Neural progenitor cell (in vitro differentiated cells): ENCODE results near the gene EHBP1. TPM values are rescaled to one million over a fixed set of nuclear protein-coding genes. Genes with fewer than 3 reads are reported as not detected.

Experiments used
- DNase-seq: peaks from one replicate; pipeline ENCODE4 v3.0.0-alpha.2; 2016; ENCODE audit warnings: low spot score
- H2AFZ ChIP-seq: fragments of 200-600 bp; sonication (generic); replicated peaks from 2 replicates; pipeline ENCODE4 v1.6.1; 2016; ENCODE audit warnings: antibody characterized with exemption
- H3F3A ChIP-seq: fragments of 200-600 bp; sonication (generic); 2 replicates; pipeline ENCODE4 v1.6.1; 2016; ENCODE audit warnings: antibody characterized with exemption, low read depth
- H3K27ac ChIP-seq: fragments of 200-600 bp; sonication (generic); 2 replicates; pipeline ENCODE4 v1.5.1; 2016; ENCODE audit warnings: mild to moderate bottlenecking
- H3K27me3 ChIP-seq: fragments of 200-600 bp; sonication (generic); 2 replicates; pipeline ENCODE4 v1.6.1; 2016; ENCODE audit warnings: mild to moderate bottlenecking, moderate library complexity
- H3K36me3 ChIP-seq: fragments of 200-600 bp; sonication (generic); 2 replicates; pipeline ENCODE4 v1.5.1; 2016
- H3K4me1 ChIP-seq: fragments of 200-600 bp; sonication (generic); 2 replicates; pipeline ENCODE4 v1.6.1; 2016; ENCODE audit warnings: mixed run types
- H3K4me2 ChIP-seq: fragments of 200-600 bp; sonication (generic); 2 replicates; pipeline ENCODE4 v1.6.1; 2016
- H3K4me3 ChIP-seq: fragments of 200-600 bp; sonication (generic); 2 replicates; pipeline ENCODE4 v1.5.1; 2016
- H3K79me2 ChIP-seq: fragments of 200-600 bp; sonication (generic); 2 replicates; pipeline ENCODE4 v1.6.1; 2016; ENCODE audit warnings: low read depth
- H3K9ac ChIP-seq: fragments of 200-600 bp; sonication (generic); 2 replicates; pipeline ENCODE4 v1.6.1; 2016
- H3K9me3 ChIP-seq: fragments of 200-600 bp; sonication (generic); 2 replicates; pipeline ENCODE4 v1.5.1; 2016; ENCODE audit warnings: low read depth
- H4K20me1 ChIP-seq: fragments of 200-600 bp; sonication (generic); 2 replicates; pipeline ENCODE4 v1.6.1; 2016; ENCODE audit warnings: low read depth
- H3K27ac Mint-ChIP-seq: 3 replicates; pipeline ENCODE4 v1.8.0; 2021; ENCODE audit warnings: mixed read lengths
- H3K27me3 Mint-ChIP-seq: 2 replicates; pipeline ENCODE4 v1.8.0; 2022; ENCODE audit warnings: low read depth, mild to moderate bottlenecking, inconsistent platforms, moderate library complexity, mixed read lengths; ENCODE audit not compliant: insufficient read depth
- H3K36me3 Mint-ChIP-seq: 3 replicates; pipeline ENCODE4 v1.8.0; 2021; ENCODE audit warnings: mixed read lengths
- H3K4me1 Mint-ChIP-seq: 3 replicates; pipeline ENCODE4 v1.8.0; 2021; ENCODE audit warnings: mixed read lengths
- H3K4me3 Mint-ChIP-seq: 3 replicates; pipeline ENCODE4 v1.8.0; 2021; ENCODE audit warnings: mild to moderate bottlenecking, moderate library complexity, mixed read lengths
- H3K9me3 Mint-ChIP-seq: 3 replicates; pipeline ENCODE4 v1.8.0; 2020; ENCODE audit warnings: mixed read lengths
- CTCF ChIP-seq: fragments of 200-600 bp; sonication (generic); IDR thresholded peaks from 2 replicates; pipeline ENCODE4 v1.5.1; 2017; ENCODE audit warnings: antibody characterized with exemption, mild to moderate bottlenecking
- EZH2 ChIP-seq: fragments of 200-600 bp; sonication (generic); IDR thresholded peaks from 2 replicates; pipeline ENCODE4 v1.6.1; 2017; ENCODE audit warnings: antibody characterized with exemption, mild to moderate bottlenecking, moderate library complexity
- EZH2phosphoT487 ChIP-seq: fragments of 200-600 bp; sonication (generic); IDR thresholded peaks from 2 replicates; pipeline ENCODE4 v1.6.1; 2017; ENCODE audit warnings: antibody characterized with exemption
- total RNA-seq: library from RNA; depleted of rRNA; stranded (reverse); fragments of >200 nt; gene quantifications from 2 replicates; pipeline ENCODE4 v1.2.3, GENCODE V29; 2015; ENCODE audit warnings: low replicate concordance

EHBP1 gene
- total RNA-seq, 1 donor from 2014 or later, result 65.8 TPM

- Mint-ChIP-seq H3K27me3 (peaks cover 3% of the 10 kb centered on the region), H3K9me3 (peaks cover 8% of the 10 kb centered on the region), H3K4me3 (no peak overlapping the region), H3K36me3 (peaks cover 8% of the 10 kb centered on the region), H3K27ac (peak overlapping the region; percentile 99), H3K4me1 (peaks cover 69% of the 10 kb centered on the region)
- H3K9me3 ChIP-seq, result no peaks in the 10 kb centered on the region
- H3K27ac ChIP-seq, result no peak overlapping the region
- H3F3A ChIP-seq, result peaks cover 44% of the 10 kb centered on the region
- H4K20me1 ChIP-seq, result peaks cover 16% of the 10 kb centered on the region
- H2AFZ ChIP-seq, result no peak overlapping the region
- no peaks in the 10 kb centered on the region for H3K79me2 ChIP-seq
- no peaks in the 10 kb centered on the region for H3K36me3 ChIP-seq
- TF ChIP-seq EZH2 (no peak), EZH2phosphoT487 (no peak), CTCF (no peak)
- no peak overlapping the region for H3K9ac ChIP-seq
- no peak overlapping the region for H3K4me3 ChIP-seq
- no peaks in the 10 kb centered on the region for H3K27me3 ChIP-seq
- H3K4me1 ChIP-seq, result peaks cover 59% of the 10 kb centered on the region
- peak overlapping the region; percentile 4 for H3K4me2 ChIP-seq
- no peak for DNase-seq
These were observed 266.4 kb downstream of the EHBP1 start for GRCh38 chr2:62971936-62972335.

- DNase-seq, result no peak
- peaks cover 8% of the 10 kb centered on the region for H3K9me3 Mint-ChIP-seq
- peaks cover 8% of the 10 kb centered on the region for H3K36me3 Mint-ChIP-seq
- no peaks in the 10 kb centered on the region for H3K36me3 ChIP-seq
- peak overlapping the region; percentile 11 for H3K4me3 Mint-ChIP-seq
- H3K4me2 ChIP-seq, result peak overlapping the region; percentile 1
- H3F3A ChIP-seq, result peaks cover 38% of the 10 kb centered on the region
- no peak overlapping the region for H3K27ac ChIP-seq
- no peaks in the 10 kb centered on the region for H3K27me3 ChIP-seq
- H3K9ac ChIP-seq, result no peak overlapping the region
- H4K20me1 ChIP-seq, result peaks cover 11% of the 10 kb centered on the region
- no peak overlapping the region for H3K4me3 ChIP-seq
- H3K79me2 ChIP-seq, result no peaks in the 10 kb centered on the region
- peaks cover 52% of the 10 kb centered on the region for H3K4me1 ChIP-seq
- peak overlapping the region; percentile 85 for H3K27ac Mint-ChIP-seq
- H3K27me3 Mint-ChIP-seq, result peaks cover 2% of the 10 kb centered on the region
- H3K4me1 Mint-ChIP-seq, result peaks cover 63% of the 10 kb centered on the region
- TF ChIP-seq CTCF, result no peak
- no peak overlapping the region for H2AFZ ChIP-seq
- H3K9me3 ChIP-seq, result no peaks in the 10 kb centered on the region
These were observed 267.1 kb downstream of the EHBP1 start for GRCh38 chr2:62972601-62973000.

GRCh38 chr2:62974999-62975398 is 269.5 kb downstream of the EHBP1 start:
- Mint-ChIP-seq H3K9me3 (peaks cover 8% of the 10 kb centered on the region), H3K4me1 (peaks cover 46% of the 10 kb centered on the region), H3K27me3 (peaks cover 2% of the 10 kb centered on the region), H3K36me3 (peaks cover 17% of the 10 kb centered on the region), H3K4me3 (no peak overlapping the region), H3K27ac (no peak overlapping the region)
- Histone ChIP-seq H3K4me3 (no peak overlapping the region), H3K9me3 (no peaks in the 10 kb centered on the region), H3K27me3 (no peaks in the 10 kb centered on the region), H3F3A (peaks cover 16% of the 10 kb centered on the region), H4K20me1 (no peaks in the 10 kb centered on the region), H3K4me2 (no peak overlapping the region), H3K79me2 (no peaks in the 10 kb centered on the region), H2AFZ (no peak overlapping the region), H3K36me3 (no peaks in the 10 kb centered on the region), H3K9ac (no peak overlapping the region), H3K27ac (no peak overlapping the region), H3K4me1 (peaks cover 28% of the 10 kb centered on the region)
- peak; percentile 15 for DNase-seq
- TF ChIP-seq CTCF, result no peak
- no peak for TF ChIP-seq EZH2phosphoT487
- no peak for TF ChIP-seq EZH2
